Common myeloid progenitor, CD34-positive (primary cell): ENCODE measurements around the gene ADAM8.

Experiments
- CTCF ChIA-PET: fragments of 350-600 bp; sonication (Branson Sonifier 250); formaldehyde crosslinking; loops from one replicate; lab custom pipeline; 2021; ENCODE audit warnings: antibody characterized with exemption; lab: Charles Lee
- POLR2A ChIA-PET: fragments of 350-600 bp; sonication (Branson Sonifier 250); formaldehyde crosslinking; loops from one replicate; lab custom pipeline; 2021; ENCODE audit warnings: antibody characterized with exemption; lab: Charles Lee
- DNase-seq, 3 donors: peaks; one replicate each; pipeline versions ENCODE4 v3.0.0 to v3.0.0-alpha.2; 2013
- H3K27ac ChIP-seq, 2 experiments: 1 replicate in 1 of 2; 2 replicates in 1 of 2; pipeline ENCODE4 v1.7.0; 2013; ENCODE audit warnings: inconsistent platforms in 2 of 2, low read length in 2 of 2, mild to moderate bottlenecking in 2 of 2, low read depth in 1 of 2, moderate library complexity in 1 of 2; ENCODE audit not compliant: severe bottlenecking in 2 of 2, insufficient read depth in 1 of 2, poor library complexity in 1 of 2
- H3K27me3 ChIP-seq, 5 experiments: replicated peaks in 2 of 5; 1 replicate in 3 of 5; 2 replicates in 2 of 5; pipeline versions ENCODE4 v1.6.1 to v1.7.0; 2013; ENCODE audit warnings: low read length in 4 of 5, mild to moderate bottlenecking in 2 of 5, moderate library complexity in 2 of 5, inconsistent platforms in 1 of 5; ENCODE audit not compliant: insufficient read depth in 5 of 5, control insufficient read depth in 4 of 5
- H3K36me3 ChIP-seq, 4 experiments: 1 replicate in 2 of 4; 2 replicates in 2 of 4; pipeline versions ENCODE4 v1.6.1 to v1.7.0; 2013; ENCODE audit warnings: low read length in 3 of 4, control low read depth in 1 of 4, mild to moderate bottlenecking in 1 of 4; ENCODE audit not compliant: control insufficient read depth in 4 of 4, insufficient read depth in 4 of 4
- H3K4me1 ChIP-seq, 4 experiments: 1 replicate in 3 of 4; 2 replicates in 1 of 4; pipeline versions ENCODE4 v1.6.1 to v1.7.1; 2013; ENCODE audit warnings: low read length in 3 of 4, mild to moderate bottlenecking in 3 of 4, control low read depth in 1 of 4, inconsistent platforms in 1 of 4, moderate library complexity in 1 of 4; ENCODE audit not compliant: control insufficient read depth in 4 of 4, insufficient read depth in 4 of 4; ENCODE audit errors: control extremely low read depth in 1 of 4
- H3K4me3 ChIP-seq, 7 experiments: 1 replicate in 4 of 7; 2 replicates in 3 of 7; pipeline versions ENCODE4 v1.5.1 to v1.7.0; 2013; ENCODE audit warnings: mild to moderate bottlenecking in 7 of 7, low read length in 6 of 7, moderate library complexity in 6 of 7, inconsistent platforms in 2 of 7, low read depth in 2 of 7, control low read depth in 1 of 7; ENCODE audit not compliant: insufficient read depth in 4 of 7, control insufficient read depth in 1 of 7; ENCODE audit errors: extremely low read depth in 1 of 7
- H3K9me3 ChIP-seq, 5 experiments: 1 replicate in 4 of 5; 2 replicates in 1 of 5; pipeline versions ENCODE4 v1.6.1 to v1.7.1; 2013; ENCODE audit warnings: low read length in 4 of 5, mild to moderate bottlenecking in 2 of 5, inconsistent platforms in 1 of 5, low read depth in 1 of 5, moderate library complexity in 1 of 5; ENCODE audit not compliant: control insufficient read depth in 4 of 5, insufficient read depth in 2 of 5; ENCODE audit errors: control extremely low read depth in 1 of 5
- WGBS: methylation state at CpG from one replicate; pipeline ENCODE4 v1.1.5; 2013; ENCODE audit not compliant: insufficient coverage; 5-methylcytosine and 5-hydroxymethylcytosine counted together

The ADAM8 gene

GRCh38 chr10:133303206-133303605 is 26.5 kb upstream of the ADAM8 start:
- peaks cover 0 to 18% (median 13%) of the 10 kb centered on the region in 4 experiments for H3K4me1 ChIP-seq
- ChIA-PET POLR2A (no interaction called here), CTCF (interaction anchor here (0.7 to 2.5 kb wide), 7 partner anchors 9 to 45 kb away, joined by 3 to 14 read pairs (median 4); no protein-coding TSS in a partner anchor)
- no peaks in the 10 kb centered on the region for H3K27me3 ChIP-seq
- no peak overlapping the region for H3K4me3 ChIP-seq
- no peaks in the 10 kb centered on the region for H3K9me3 ChIP-seq
- H3K27ac ChIP-seq = no peak overlapping the region
- DNase-seq = no peak
- WGBS = 96% methylated on average over 7 of the region's 10 CpGs
- H3K36me3 ChIP-seq = peaks cover 16 to 41% (median 30%) of the 10 kb centered on the region in 4 experiments

- no peaks in the 10 kb centered on the region for H3K9me3 ChIP-seq
- H3K27me3 ChIP-seq = no peaks in the 10 kb centered on the region
- DNase-seq = no peak
- no peak overlapping the region for H3K27ac ChIP-seq
- peaks cover 0 to 10% (median 4%) of the 10 kb centered on the region in 4 experiments for H3K4me1 ChIP-seq
- ChIA-PET POLR2A (no interaction called here), CTCF (interaction anchor here (1.2 to 2.5 kb wide), 4 partner anchors 8 to 44 kb away, joined by 4 to 14 read pairs (median 7); no protein-coding TSS in a partner anchor)
- WGBS = 96% methylated on average over 11 of the region's 14 CpGs
- peaks cover 17 to 50% (median 39%) of the 10 kb centered on the region in 4 experiments for H3K36me3 ChIP-seq
- no peak overlapping the region for H3K4me3 ChIP-seq
These were observed 25.6 kb upstream of the ADAM8 start for GRCh38 chr10:133302230-133302629.

GRCh38 chr10:133299738-133300137 is 23.1 kb upstream of the ADAM8 start:
- H3K4me1 ChIP-seq = no peaks in the 10 kb centered on the region
- H3K4me3 ChIP-seq = no peak overlapping the region
- no peaks in the 10 kb centered on the region for H3K9me3 ChIP-seq
- H3K27ac ChIP-seq = no peak overlapping the region
- WGBS = 96% methylated on average over 12 of the region's 14 CpGs
- H3K36me3 ChIP-seq = peaks cover 17 to 74% (median 57%) of the 10 kb centered on the region in 4 experiments
- no peaks in the 10 kb centered on the region for H3K27me3 ChIP-seq
- DNase-seq = no peak
- CTCF ChIA-PET = interaction anchor here (1.0 to 2.3 kb wide), 4 partner anchors 8 to 41 kb away, joined by 3 to 12 read pairs (median 4); no protein-coding TSS in a partner anchor
- POLR2A ChIA-PET = no interaction called here

- Histone ChIP-seq H3K36me3 (peaks cover 17 to 79% (median 62%) of the 10 kb centered on the region in 4 experiments), H3K4me3 (no peak overlapping the region), H3K27me3 (no peaks in the 10 kb centered on the region), H3K27ac (no peak overlapping the region), H3K9me3 (no peaks in the 10 kb centered on the region), H3K4me1 (no peaks in the 10 kb centered on the region)
- no peak for DNase-seq
- WGBS = over 99% methylated on average over 10 of the region's 10 CpGs
- CTCF ChIA-PET = interaction anchor here (1.0 to 2.3 kb wide), 4 partner anchors 8 to 40 kb away, joined by 3 to 12 read pairs (median 4); no protein-coding TSS in a partner anchor
- POLR2A ChIA-PET = no interaction called here
These were observed 22.6 kb upstream of the ADAM8 start for GRCh38 chr10:133299224-133299623.

- peaks cover 19 to 84% (median 69%) of the 10 kb centered on the region in 4 experiments for H3K36me3 ChIP-seq
- H3K4me3 ChIP-seq = no peak overlapping the region
- no peaks in the 10 kb centered on the region for H3K4me1 ChIP-seq
- WGBS = 98% methylated on average over 13 of the region's 14 CpGs
- ChIA-PET POLR2A (interaction anchor here (1.1 kb wide), 1 partner anchor 20 kb away, joined by 5 read pairs; no protein-coding TSS in a partner anchor), CTCF (interaction anchor here (1.0 to 2.3 kb wide), 3 partner anchors 9 to 18 kb away, joined by 3 to 12 read pairs (median 4); no protein-coding TSS in a partner anchor)
- DNase-seq = no peak
- H3K27me3 ChIP-seq = no peaks in the 10 kb centered on the region
- H3K9me3 ChIP-seq = no peaks in the 10 kb centered on the region
- no peak overlapping the region for H3K27ac ChIP-seq
These were observed 21.8 kb upstream of the ADAM8 start for GRCh38 chr10:133298466-133298865.

GRCh38 chr10:133297504-133297903 is 20.8 kb upstream of the ADAM8 start:
- 99% methylated on average over 7 of the region's 10 CpGs for WGBS
- no peak for DNase-seq
- Histone ChIP-seq H3K36me3 (peaks cover 19 to 91% (median 74%) of the 10 kb centered on the region in 4 experiments), H3K9me3 (no peaks in the 10 kb centered on the region), H3K4me1 (peaks cover 0 to 7% (median 1%) of the 10 kb centered on the region in 4 experiments), H3K4me3 (no peak overlapping the region), H3K27ac (no peak overlapping the region), H3K27me3 (no peaks in the 10 kb centered on the region)
- ChIA-PET POLR2A (no interaction called here), CTCF (interaction anchor here (2.3 kb wide), 1 partner anchor 10 kb away, joined by 12 read pairs; no protein-coding TSS in a partner anchor)
